Thyroid gland (tissue), 4 donors: ENCODE measurements around the gene SERPINB7.

Experiments used
- POLR2A ChIP-seq, 2 donors: fragments of 450-650 bp; IDR thresholded peaks; one replicate each; pipeline ENCODE4 v1.6.1; 2017; ENCODE audit warnings: antibody characterized with exemption in 2 of 2, mild to moderate bottlenecking in 2 of 2, moderate library complexity in 1 of 2
- TF ChIP-seq, protein P1 (sequence below), 6 experiments: fragments of 200-600 bp in 3 of 6; fragments of 450-650 bp in 3 of 6; sonication (generic) in 3 of 6; IDR thresholded peaks; one replicate each; pipeline ENCODE4 v1.5.1; 2016 to 2019; ENCODE audit warnings: antibody characterized with exemption in 6 of 6, mild to moderate bottlenecking in 2 of 6, inconsistent platforms in 1 of 6, moderate library complexity in 1 of 6

DNA sequence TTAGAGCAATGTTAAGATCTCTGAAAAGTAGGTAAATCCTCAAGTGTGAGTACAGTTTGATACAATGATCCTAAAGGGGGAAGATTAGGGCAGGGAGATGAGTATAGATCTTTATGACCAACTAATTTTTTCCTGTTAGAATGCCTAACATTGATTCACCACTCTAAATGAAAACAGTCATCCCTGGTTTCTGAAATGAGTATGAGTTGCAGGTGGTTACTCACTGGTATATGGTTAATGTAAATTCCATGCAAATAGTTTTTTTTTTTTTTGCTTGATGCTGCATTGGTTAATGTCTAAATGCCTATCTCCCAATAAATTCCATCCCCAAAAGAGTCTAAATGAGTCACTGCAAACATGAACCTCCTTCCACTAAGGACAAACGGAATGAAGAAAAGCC is 57.3 kb downstream of the SERPINB7 start:
- TF ChIP-seq, protein P1, sequence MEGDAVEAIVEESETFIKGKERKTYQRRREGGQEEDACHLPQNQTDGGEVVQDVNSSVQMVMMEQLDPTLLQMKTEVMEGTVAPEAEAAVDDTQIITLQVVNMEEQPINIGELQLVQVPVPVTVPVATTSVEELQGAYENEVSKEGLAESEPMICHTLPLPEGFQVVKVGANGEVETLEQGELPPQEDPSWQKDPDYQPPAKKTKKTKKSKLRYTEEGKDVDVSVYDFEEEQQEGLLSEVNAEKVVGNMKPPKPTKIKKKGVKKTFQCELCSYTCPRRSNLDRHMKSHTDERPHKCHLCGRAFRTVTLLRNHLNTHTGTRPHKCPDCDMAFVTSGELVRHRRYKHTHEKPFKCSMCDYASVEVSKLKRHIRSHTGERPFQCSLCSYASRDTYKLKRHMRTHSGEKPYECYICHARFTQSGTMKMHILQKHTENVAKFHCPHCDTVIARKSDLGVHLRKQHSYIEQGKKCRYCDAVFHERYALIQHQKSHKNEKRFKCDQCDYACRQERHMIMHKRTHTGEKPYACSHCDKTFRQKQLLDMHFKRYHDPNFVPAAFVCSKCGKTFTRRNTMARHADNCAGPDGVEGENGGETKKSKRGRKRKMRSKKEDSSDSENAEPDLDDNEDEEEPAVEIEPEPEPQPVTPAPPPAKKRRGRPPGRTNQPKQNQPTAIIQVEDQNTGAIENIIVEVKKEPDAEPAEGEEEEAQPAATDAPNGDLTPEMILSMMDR (IDR thresholded peaks at IDR 0.05): no peak
- TF ChIP-seq POLR2A (IDR thresholded peaks at IDR 0.05): no peak
